Activated naive CD8-positive, alpha-beta T cell (primary cell): ENCODE data around the gene ZBTB39.
"Not testable (repeated sequence)": the region's sequence is repeated elsewhere in the genome, so short reads cannot be mapped to it uniquely, and the experiment has no call there.

Experiments
- H3K27ac Mint-ChIP-seq: one replicate; pipeline ENCODE4 v1.8.0; 2021; ENCODE audit warnings: mixed read lengths
- H3K27me3 Mint-ChIP-seq: one replicate; pipeline ENCODE4 v1.8.0; 2021; ENCODE audit warnings: mixed read lengths
- H3K36me3 Mint-ChIP-seq: one replicate; pipeline ENCODE4 v1.8.0; 2021; ENCODE audit warnings: mixed read lengths
- H3K4me1 Mint-ChIP-seq: one replicate; pipeline ENCODE4 v1.8.0; 2021; ENCODE audit warnings: low read depth, mixed read lengths
- H3K4me3 Mint-ChIP-seq: one replicate; pipeline ENCODE4 v1.8.0; 2021; ENCODE audit warnings: mild to moderate bottlenecking, mixed read lengths
- H3K9me3 Mint-ChIP-seq: one replicate; pipeline ENCODE4 v1.8.0; 2021; ENCODE audit warnings: low read depth, mixed read lengths

ZBTB39 gene, protein sequence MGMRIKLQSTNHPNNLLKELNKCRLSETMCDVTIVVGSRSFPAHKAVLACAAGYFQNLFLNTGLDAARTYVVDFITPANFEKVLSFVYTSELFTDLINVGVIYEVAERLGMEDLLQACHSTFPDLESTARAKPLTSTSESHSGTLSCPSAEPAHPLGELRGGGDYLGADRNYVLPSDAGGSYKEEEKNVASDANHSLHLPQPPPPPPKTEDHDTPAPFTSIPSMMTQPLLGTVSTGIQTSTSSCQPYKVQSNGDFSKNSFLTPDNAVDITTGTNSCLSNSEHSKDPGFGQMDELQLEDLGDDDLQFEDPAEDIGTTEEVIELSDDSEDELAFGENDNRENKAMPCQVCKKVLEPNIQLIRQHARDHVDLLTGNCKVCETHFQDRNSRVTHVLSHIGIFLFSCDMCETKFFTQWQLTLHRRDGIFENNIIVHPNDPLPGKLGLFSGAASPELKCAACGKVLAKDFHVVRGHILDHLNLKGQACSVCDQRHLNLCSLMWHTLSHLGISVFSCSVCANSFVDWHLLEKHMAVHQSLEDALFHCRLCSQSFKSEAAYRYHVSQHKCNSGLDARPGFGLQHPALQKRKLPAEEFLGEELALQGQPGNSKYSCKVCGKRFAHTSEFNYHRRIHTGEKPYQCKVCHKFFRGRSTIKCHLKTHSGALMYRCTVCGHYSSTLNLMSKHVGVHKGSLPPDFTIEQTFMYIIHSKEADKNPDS

DNA sequence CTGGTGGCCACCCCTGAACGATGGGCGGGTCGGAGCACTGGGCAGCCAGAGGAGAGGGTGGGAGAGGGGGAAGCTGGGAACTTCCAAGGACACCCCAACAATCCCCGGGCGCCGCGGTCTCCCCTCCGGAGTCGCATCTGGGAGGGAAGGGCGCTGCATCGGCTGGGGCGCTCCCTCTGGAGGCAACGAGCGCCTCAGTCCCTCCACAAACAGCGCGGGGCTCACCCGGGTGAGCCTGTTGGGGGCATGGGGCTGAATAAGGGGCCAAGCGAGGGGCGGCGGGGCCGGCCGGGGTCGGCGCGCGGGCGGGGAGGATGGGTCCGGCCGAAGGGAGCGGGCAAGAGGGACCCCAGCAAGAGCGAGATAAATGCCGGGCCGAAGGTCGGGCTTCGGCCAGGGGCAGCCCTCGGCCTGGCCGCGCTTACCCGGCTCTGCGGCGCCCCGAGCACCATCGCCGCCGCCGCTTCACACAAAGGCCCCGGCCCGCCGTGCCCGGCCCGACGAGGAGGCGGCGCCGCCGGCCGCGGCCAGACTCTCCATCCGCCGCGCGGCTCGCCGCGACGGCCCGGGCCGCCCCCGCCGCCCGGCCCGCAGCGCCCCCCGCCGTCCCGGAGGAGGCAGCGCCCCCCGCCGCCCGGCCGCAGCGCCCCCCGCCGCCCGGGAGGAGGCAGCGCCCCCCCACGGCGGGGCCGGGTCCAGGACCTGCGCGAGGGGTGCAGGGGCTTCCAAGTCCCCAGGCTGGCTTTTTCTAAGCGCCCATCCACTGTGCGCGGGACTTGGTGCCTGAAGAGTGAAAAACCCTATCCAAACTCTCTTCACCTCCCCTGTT, at the start of gene ZBTB39:
ZBTB39 (minus strand) TSS at position 567 of the 829 bp plus-strand sequence. CDS start 1,629 bp downstream, outside the sequence.
- Mint-ChIP-seq H3K27ac (peak within 1 kb of the TSS; percentile 95), H3K36me3 (peaks cover 10% of the 10 kb centered on the region), H3K4me1 (peaks cover 61% of the 10 kb centered on the region), H3K9me3 (no peaks in the 10 kb centered on the region), H3K4me3 (peak within 1 kb of the TSS; percentile 96), H3K27me3 (no peaks in the 10 kb centered on the region)

DNA sequence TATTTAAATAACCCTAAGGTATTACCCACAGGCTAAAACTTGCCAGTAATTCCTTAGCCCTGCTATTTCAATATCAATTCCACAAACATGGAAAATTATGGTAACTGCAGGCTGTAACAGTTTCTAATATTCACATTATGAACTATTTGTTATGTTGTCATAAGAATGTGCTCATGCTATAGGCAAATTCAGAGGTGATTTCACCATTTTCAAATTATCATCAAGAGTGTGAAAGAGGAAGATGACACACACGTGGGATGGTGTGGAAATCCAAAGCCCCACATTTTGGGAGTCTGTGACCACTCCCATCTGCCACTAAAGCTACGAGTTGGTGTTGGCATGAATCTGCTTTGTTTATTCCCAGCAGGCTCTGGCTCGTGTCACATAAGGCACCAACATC, 49.5 kb upstream of the ZBTB39 start:
- no peaks in the 10 kb centered on the region for H3K27me3 Mint-ChIP-seq
- no peak overlapping the region for H3K4me3 Mint-ChIP-seq
- no peaks in the 10 kb centered on the region for H3K9me3 Mint-ChIP-seq
- H3K36me3 Mint-ChIP-seq: peaks cover 9% of the 10 kb centered on the region
- H3K27ac Mint-ChIP-seq: peak overlapping the region; percentile 0
- H3K4me1 Mint-ChIP-seq: peaks cover 8% of the 10 kb centered on the region

DNA sequence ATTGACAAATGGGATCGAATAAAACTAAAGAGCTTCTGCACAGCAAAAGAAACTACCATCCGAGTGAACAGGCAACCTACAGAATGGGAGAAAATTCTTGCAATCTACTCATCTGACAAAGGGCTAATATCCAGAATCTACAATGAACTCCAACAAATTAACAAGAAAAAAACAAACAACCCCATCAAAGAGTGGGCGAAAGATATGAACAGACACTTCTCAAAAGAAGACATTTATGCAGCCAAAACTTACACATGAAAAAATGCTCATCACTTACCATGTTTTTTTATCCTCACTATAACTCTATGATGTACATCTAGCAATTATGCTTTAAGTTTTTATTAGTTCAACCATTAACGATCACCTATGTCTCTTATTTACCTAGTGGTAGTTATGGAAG, 47.6 kb upstream of the ZBTB39 start:
- H3K27ac Mint-ChIP-seq, H3K27me3 Mint-ChIP-seq, H3K36me3 Mint-ChIP-seq, H3K9me3 Mint-ChIP-seq, H3K4me3 Mint-ChIP-seq, H3K4me1 Mint-ChIP-seq: not testable (repeated sequence)

DNA sequence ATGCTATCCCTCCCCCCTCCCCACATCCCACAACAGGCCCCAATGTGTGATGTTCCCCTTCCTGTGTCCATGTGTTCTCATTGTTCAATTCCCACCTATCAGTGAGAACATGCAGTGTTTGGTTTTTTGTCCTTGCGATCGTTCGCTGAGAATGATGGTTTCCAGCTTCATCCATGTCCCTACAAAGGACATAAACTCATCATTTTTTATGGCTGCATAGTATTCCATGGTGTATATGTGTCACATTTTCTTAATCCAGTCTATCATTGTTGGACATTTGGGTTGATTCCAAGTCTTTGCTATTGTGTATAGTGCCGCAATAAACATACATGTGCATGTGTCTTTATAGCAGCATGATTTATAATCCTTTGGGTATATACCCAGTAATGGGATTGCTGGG, 46.8 kb upstream of the ZBTB39 start:
- not testable (repeated sequence) for H3K36me3 Mint-ChIP-seq, H3K4me3 Mint-ChIP-seq, H3K27ac Mint-ChIP-seq, H3K27me3 Mint-ChIP-seq, H3K4me1 Mint-ChIP-seq, H3K9me3 Mint-ChIP-seq

DNA sequence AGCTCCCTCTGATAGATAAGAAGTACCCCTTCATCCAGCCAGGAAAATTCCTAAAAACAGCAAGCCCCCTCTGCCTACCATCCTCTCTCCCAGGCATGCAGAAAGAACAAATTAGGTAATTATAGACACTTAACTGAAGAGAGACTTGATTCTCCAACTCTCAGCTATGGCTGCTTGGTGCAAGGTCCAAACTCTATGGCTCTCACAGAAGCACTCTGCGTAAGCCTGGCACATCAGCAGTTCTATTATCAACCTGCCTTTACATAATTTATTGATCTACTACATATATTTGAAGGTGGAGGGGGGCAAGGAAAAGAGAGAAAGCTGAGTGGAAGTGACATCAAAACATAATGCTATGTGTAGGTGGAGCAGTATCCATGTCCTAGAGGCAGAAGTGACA, 44.7 kb upstream of the ZBTB39 start:
- Mint-ChIP-seq H3K9me3 (no peaks in the 10 kb centered on the region), H3K27me3 (no peaks in the 10 kb centered on the region), H3K36me3 (no peaks in the 10 kb centered on the region), H3K27ac (no peak overlapping the region), H3K4me1 (peaks cover 26% of the 10 kb centered on the region), H3K4me3 (no peak overlapping the region)

DNA sequence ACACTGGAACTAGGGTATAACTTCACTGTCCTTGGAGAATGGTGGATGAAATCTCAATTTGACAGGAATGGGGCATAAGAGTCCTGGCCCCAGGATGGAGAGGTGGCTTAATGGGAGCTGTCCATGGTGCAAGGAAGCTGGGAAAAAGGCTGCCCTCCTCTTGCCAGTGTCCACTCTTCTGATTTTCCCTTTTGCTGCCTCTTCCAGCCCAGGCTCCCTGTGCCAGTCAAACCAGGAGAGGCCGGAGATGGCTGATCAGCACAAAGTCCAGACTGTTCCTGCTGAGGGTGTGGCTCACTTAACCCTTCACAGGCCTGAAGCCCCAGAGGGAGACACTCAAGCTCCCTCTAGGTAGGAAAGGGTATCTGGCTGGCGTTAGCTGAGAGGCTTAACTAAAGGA, 43.5 kb upstream of the ZBTB39 start, which contains the start of gene MYO1A:
MYO1A (minus strand) TSS at position 240 of the 400 bp plus-strand sequence. CDS start 1,806 bp downstream, outside the sequence.
- no peaks in the 10 kb centered on the region for H3K36me3 Mint-ChIP-seq
- no peak within 1 kb of the TSS for H3K27ac Mint-ChIP-seq
- H3K4me3 Mint-ChIP-seq: no peak within 1 kb of the TSS
- H3K4me1 Mint-ChIP-seq: peaks cover 29% of the 10 kb centered on the region
- no peaks in the 10 kb centered on the region for H3K9me3 Mint-ChIP-seq
- H3K27me3 Mint-ChIP-seq: no peaks in the 10 kb centered on the region

DNA sequence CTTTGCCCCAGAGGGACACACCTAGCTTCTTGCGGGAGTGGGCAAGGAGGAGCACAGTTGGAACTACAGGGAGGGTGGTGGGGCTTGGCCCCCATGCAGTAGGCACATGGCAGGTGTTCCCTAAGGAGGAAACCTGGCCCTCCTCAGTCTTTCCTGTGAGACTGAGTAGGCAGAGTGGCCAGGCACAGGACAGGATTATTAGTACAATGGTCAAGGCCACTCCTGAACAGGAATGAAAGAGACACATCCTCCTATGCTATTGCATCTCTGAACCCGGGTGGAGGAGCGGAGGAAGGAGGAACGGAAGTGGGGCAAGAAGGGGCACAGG, 42.7 kb upstream of the ZBTB39 start:
- no peak overlapping the region for H3K4me3 Mint-ChIP-seq
- H3K27ac Mint-ChIP-seq: no peak overlapping the region
- H3K9me3 Mint-ChIP-seq: no peaks in the 10 kb centered on the region
- no peaks in the 10 kb centered on the region for H3K36me3 Mint-ChIP-seq
- H3K27me3 Mint-ChIP-seq: no peaks in the 10 kb centered on the region
- peaks cover 29% of the 10 kb centered on the region for H3K4me1 Mint-ChIP-seq

DNA sequence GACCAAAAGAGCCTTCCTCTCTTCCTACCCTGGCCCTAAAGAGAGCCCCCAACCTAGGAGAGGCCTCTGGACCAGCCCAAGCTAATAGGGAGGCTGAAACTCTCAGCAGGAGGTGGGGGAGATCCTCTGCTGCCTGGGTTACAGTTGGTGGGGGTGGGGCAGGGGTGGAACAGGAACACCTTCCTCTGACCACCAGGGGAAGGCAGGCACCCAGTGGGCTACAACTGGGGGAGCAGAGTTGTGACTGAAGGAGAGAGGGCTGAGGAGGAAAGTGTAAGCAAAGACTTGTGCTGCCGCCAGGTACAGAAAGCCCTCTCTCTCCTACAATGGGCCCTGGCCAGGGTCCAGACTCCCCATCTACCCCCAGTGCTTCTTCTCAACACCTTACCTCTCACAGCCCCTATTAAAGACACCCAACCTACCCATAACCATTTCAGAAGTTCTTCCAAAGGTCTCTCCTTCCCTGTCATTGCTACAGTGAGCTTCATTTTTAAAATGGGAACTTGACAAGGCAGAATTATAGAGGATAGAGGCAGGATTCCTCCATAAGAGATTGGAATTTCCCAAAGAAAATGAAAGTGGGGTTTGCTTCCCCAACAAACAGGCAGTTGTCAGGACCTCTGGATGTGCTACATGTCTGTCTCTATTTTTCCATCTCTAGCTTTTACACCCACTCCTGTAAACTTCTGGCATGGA, 42.2 kb upstream of the ZBTB39 start:
- Mint-ChIP-seq H3K36me3 (no peaks in the 10 kb centered on the region), H3K4me1 (peaks cover 29% of the 10 kb centered on the region), H3K27ac (no peak overlapping the region), H3K4me3 (no peak overlapping the region), H3K9me3 (no peaks in the 10 kb centered on the region), H3K27me3 (no peaks in the 10 kb centered on the region)

DNA sequence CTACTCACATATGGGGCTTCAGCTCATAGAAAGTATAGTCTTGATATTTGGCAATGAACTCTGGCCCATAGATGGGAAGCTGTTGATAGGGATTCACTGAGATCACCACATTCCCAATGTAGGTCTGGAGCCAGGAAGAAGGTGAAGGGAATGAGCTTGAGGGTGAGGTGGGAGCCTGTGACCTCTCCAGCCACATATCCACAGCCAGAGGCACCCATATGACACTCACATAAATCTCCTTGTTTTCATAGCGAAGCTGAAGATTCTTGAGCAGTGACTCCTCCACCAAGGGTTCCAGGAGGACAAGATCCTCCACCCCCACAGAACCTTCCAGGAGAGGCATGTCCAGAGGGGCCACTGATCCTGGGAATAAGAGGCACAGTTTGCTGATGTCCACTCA, 41.6 kb upstream of the ZBTB39 start:
- no peak overlapping the region for H3K4me3 Mint-ChIP-seq
- peaks cover 29% of the 10 kb centered on the region for H3K4me1 Mint-ChIP-seq
- peak overlapping the region; percentile 43 for H3K27ac Mint-ChIP-seq
- H3K9me3 Mint-ChIP-seq: no peaks in the 10 kb centered on the region
- no peaks in the 10 kb centered on the region for H3K36me3 Mint-ChIP-seq
- H3K27me3 Mint-ChIP-seq: no peaks in the 10 kb centered on the region

DNA sequence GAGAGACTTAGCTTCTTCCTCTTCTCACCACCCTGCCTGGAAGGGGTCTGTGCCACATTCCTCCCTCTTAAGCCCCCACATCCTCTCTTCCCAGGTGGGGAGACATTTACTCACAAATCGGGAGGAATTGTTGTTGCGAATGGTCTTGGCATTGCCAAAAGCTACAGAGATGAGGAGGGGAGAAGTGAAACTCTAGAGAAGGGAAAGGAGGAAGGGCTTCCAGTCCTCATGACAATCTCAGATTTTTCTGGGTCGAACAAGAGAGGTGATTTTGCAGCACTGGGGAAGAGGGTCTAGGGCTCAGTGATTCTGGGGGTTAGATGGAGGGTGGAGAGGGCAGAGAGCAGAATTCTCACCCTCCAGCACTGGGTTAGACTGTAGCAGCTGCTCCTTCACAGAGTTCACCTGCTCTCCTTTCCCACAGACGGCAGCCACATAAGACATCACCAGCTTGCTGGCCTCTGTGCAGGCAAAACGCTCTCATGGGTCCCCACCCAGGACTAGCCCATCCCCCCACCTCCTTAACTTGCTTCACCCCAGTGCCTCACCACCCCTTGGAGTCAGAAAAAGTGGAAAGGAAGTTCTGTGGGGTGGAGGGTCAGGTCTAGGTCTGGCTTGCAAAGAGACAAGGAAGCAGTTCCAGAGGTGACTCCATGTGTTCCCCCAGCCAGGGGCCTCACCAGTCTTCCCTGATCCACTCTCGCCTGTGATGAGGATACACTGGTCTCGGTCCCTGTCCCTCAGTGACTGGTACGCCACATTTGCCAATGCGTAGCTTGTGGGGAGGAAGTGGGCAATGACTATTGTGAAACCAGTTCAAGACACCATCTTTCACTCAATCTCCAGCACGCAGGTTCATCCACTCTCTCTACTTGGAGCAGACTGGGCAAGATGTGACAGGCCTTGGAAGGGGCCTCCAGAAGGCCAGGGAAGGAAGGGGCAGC, 40.9 kb upstream of the ZBTB39 start:
- Mint-ChIP-seq H3K9me3 (no peaks in the 10 kb centered on the region), H3K4me1 (peaks cover 29% of the 10 kb centered on the region), H3K27ac (peak overlapping the region; percentile 43), H3K4me3 (peak overlapping the region; percentile 42), H3K36me3 (no peaks in the 10 kb centered on the region), H3K27me3 (no peaks in the 10 kb centered on the region)

DNA sequence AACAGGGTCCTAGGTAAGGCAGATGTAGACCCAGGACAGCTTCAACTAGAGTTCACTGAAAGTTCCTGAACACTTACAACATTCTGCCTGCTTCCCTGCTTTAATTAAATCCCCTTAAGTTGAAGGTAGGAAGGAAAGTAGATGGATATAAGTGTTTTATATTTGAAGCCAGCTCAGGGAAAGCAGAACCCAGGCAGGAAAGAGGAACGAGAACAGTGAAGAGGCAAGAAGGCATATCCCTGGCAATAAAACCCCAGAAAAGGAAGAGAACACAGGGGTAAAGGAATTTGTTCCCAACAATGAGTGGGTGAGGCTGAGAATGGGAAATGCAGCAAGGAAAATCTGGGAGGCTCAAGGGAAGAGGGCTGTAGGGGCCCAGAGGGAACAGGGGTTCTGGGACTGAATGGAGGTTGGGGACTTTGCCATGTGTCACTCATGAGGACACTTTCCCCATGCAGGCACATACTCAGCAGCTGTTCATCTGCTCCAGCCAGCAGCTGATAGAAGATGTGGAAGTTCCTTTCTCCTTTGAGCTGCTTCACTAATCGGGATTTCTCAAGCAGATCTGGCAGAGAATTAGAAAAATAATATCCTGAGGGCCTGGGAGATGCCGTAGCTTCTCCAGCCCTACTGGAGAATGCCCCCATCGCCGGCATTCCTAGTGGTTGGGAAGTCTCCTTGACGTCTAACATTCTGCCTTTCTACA, 39.9 kb upstream of the ZBTB39 start:
- peaks cover 29% of the 10 kb centered on the region for H3K4me1 Mint-ChIP-seq
- H3K9me3 Mint-ChIP-seq: no peaks in the 10 kb centered on the region
- no peaks in the 10 kb centered on the region for H3K27me3 Mint-ChIP-seq
- no peak overlapping the region for H3K4me3 Mint-ChIP-seq
- H3K27ac Mint-ChIP-seq: no peak overlapping the region
- H3K36me3 Mint-ChIP-seq: no peaks in the 10 kb centered on the region

DNA sequence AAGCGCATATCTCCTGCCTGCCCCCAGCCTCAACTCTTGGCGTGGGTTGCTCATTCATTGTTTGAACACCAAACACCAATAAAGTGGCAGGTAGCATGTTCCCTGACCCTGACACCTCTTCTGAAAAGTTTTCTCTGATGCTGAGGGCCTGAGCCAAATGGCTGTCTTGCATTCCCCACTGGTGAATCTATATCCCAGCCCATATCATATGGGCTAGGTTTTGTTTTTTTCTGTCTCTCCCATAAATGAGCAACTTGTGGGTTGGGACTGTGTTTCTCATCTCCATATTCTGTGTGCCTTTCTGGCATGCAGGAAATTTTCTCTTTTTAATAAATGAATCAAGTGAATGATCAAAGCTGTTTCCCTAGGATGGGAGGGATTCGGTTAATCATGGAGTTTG, 38.5 kb upstream of the ZBTB39 start:
- Mint-ChIP-seq H3K36me3 (no peaks in the 10 kb centered on the region), H3K4me3 (no peak overlapping the region), H3K27me3 (no peaks in the 10 kb centered on the region), H3K4me1 (peaks cover 29% of the 10 kb centered on the region), H3K9me3 (no peaks in the 10 kb centered on the region), H3K27ac (no peak overlapping the region)

DNA sequence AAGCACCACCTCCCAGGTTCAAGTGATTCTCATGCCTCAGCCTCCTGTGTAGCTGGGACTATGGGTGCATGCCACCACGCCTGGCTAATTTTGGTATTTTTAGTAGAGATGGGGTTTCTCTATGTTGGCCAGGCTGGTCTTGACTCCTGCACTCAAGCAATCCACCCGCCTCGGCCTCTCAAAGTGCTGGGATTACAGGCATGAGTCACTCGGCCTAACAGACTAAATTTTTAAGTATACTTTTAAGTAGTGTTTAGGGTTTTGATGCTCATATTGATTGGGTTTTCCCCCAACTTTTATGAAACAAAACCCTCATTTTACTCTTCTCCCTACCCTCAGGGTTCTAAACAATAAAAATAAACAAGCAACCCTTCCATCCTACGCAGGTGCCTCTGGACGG, 38.1 kb upstream of the ZBTB39 start:
- no peak overlapping the region for H3K4me3 Mint-ChIP-seq
- no peaks in the 10 kb centered on the region for H3K9me3 Mint-ChIP-seq
- H3K4me1 Mint-ChIP-seq: peaks cover 29% of the 10 kb centered on the region
- H3K36me3 Mint-ChIP-seq: no peaks in the 10 kb centered on the region
- H3K27ac Mint-ChIP-seq: no peak overlapping the region
- no peaks in the 10 kb centered on the region for H3K27me3 Mint-ChIP-seq
